ENCODE data around the gene VTCN1.

DNA sequence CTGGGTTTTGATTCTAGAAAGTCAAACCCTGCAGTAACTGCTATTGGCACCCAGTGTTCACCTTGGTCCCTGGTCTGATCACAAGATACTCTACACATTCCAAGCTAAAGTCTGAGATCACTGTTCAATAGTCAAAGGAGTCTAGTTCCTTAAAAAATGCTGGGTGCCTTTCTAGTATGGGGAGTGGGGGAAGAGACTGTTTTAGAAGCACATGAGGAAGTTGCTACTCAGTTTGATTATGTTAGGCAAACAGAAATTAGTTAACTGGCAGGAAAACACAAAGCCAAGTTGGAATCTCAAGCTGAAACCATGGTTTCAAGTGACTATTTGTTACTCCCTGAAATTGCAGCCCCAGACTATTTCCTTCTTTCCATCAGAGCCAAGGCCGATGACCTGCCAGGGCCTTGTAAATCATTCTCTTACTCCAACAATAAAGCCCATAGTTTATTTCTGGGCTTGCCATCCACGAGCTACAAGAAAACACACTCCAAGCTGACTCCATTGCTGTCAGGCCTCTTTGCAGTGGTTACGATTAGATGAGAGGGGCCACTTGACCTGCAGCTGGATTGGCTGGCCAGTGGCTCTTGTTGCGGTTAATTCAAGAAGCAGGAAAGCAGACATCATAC, 21.1 kb upstream of the VTCN1 start:
- TF ChIP-seq RFX5 (IDR thresholded peaks at IDR 0.05; ENCODE audit: borderline replicate concordance, low read depth, low read length) (no peak), POLR2A (IDR thresholded peaks at IDR 0.05; ENCODE audit: control extremely low read depth in 1 of 2, low read depth in 2 of 2, low read length in 2 of 2) (no peak), CHD2 (IDR thresholded peaks at IDR 0.05; ENCODE audit: low read length) (no peak), SP2 (IDR thresholded peaks at IDR 0.05; ENCODE audit: low read length) (no peak), SP1 (IDR thresholded peaks at IDR 0.05; ENCODE audit: low read depth, low read length) (no peak), SIN3A (conservative IDR thresholded peaks at IDR 0.05 in 1 of 2, IDR thresholded peaks at IDR 0.05 in 1 of 2; ENCODE audit: low read depth in 1 of 2, low read length in 2 of 2) (no peak), SUZ12 (IDR thresholded peaks at IDR 0.05; ENCODE audit: low read length) (no peak), EGR1 (IDR thresholded peaks at IDR 0.05; ENCODE audit: borderline replicate concordance, low read depth, low read length) (no peak), EZH2 (IDR thresholded peaks at IDR 0.05; ENCODE audit: low read depth, low read length, severe bottlenecking) (no peak), CBX5 (IDR thresholded peaks at IDR 0.05; ENCODE audit: low read depth, low read length) (no peak), POLR2AphosphoS5 (IDR thresholded peaks at IDR 0.05; ENCODE audit: low read depth, low read length) (no peak), SRF (IDR thresholded peaks at IDR 0.05; ENCODE audit: low read depth, low read length) (no peak)
- TF ChIP-seq, protein P1, sequence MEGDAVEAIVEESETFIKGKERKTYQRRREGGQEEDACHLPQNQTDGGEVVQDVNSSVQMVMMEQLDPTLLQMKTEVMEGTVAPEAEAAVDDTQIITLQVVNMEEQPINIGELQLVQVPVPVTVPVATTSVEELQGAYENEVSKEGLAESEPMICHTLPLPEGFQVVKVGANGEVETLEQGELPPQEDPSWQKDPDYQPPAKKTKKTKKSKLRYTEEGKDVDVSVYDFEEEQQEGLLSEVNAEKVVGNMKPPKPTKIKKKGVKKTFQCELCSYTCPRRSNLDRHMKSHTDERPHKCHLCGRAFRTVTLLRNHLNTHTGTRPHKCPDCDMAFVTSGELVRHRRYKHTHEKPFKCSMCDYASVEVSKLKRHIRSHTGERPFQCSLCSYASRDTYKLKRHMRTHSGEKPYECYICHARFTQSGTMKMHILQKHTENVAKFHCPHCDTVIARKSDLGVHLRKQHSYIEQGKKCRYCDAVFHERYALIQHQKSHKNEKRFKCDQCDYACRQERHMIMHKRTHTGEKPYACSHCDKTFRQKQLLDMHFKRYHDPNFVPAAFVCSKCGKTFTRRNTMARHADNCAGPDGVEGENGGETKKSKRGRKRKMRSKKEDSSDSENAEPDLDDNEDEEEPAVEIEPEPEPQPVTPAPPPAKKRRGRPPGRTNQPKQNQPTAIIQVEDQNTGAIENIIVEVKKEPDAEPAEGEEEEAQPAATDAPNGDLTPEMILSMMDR (IDR thresholded peaks at IDR 0.05; ENCODE audit: control extremely low read depth in 1 of 3, insufficient read depth in 1 of 3, low read depth in 1 of 3, low read length in 3 of 3), result no peak

Measured in H1 (cell line).